SK-N-SH (cell line): Measurements from ENCODE around the gene PCK2. TPM values are rescaled to one million over a fixed set of nuclear protein-coding genes. Genes with fewer than 3 reads are reported as not detected.
A peak's percentile ranks its signal among the peaks of the same experiment; 100 is the strongest.

Source experiments
- CTCF ChIA-PET: fragments of 300-600, 350-600 bp; formaldehyde crosslinking; extraction: SDS; loops from one replicate; lab custom pipeline; 2021; lab: Yijun Ruan, JAX
- POLR2A ChIA-PET: fragments of 350-600 bp; sonication (Branson Sonifier 250); formaldehyde crosslinking; extraction: SDS; loops from one replicate; lab custom pipeline; 2020; ENCODE audit warnings: antibody characterized with exemption, inconsistent platforms; lab: Yijun Ruan, JAX
- DNase-seq: peaks from one replicate; pipeline ENCODE4 v3.0.0; 2012
- H2AFZ ChIP-seq: fragments of 200-600 bp; sonication (generic); 2 replicates; pipeline ENCODE4 v1.8.1; 2016; ENCODE audit warnings: antibody characterized with exemption, mild to moderate bottlenecking, low read depth
- H3F3A ChIP-seq: fragments of 200-600 bp; sonication (generic); replicated peaks from 2 replicates; pipeline ENCODE3; 2016; ENCODE audit warnings: antibody characterized with exemption, mild to moderate bottlenecking; ENCODE audit not compliant: insufficient read depth
- H3K27ac ChIP-seq, 2 experiments: fragments of 200-500 bp in 1 of 2; fragments of 200-600 bp in 1 of 2; sonication (Bioruptor generic) in 1 of 2; sonication (generic), shearing (Covaris generic) in 1 of 2; 2 replicates each; pipeline versions ENCODE4 v1.5.1 to v1.6.1; 2014 to 2016; ENCODE audit warnings: low read depth in 2 of 2, inconsistent platforms in 1 of 2, low read length in 1 of 2, mild to moderate bottlenecking in 1 of 2, mixed read lengths in 1 of 2
- H3K27me3 ChIP-seq: fragments of 200-600 bp; sonication (generic), shearing (Covaris generic); 2 replicates; pipeline ENCODE4 v1.6.1; 2016; ENCODE audit warnings: mixed run types; ENCODE audit not compliant: insufficient read depth
- H3K36me3 ChIP-seq, 2 experiments: fragments of 200-500 bp in 1 of 2; fragments of 200-600 bp in 1 of 2; sonication (Bioruptor generic) in 1 of 2; sonication (generic) in 1 of 2; replicated peaks in 1 of 2; 2 replicates each; pipeline versions ENCODE3 to v1.5.1; 2014 to 2016; ENCODE audit warnings: low read length in 1 of 2, mild to moderate bottlenecking in 1 of 2; ENCODE audit not compliant: insufficient read depth in 2 of 2, control insufficient read depth in 1 of 2
- H3K4me1 ChIP-seq, 2 experiments: fragments of 200-500 bp in 1 of 2; fragments of 200-600 bp in 1 of 2; sonication (Bioruptor generic) in 1 of 2; sonication (generic), shearing (Covaris generic) in 1 of 2; 2 replicates each; pipeline versions ENCODE4 v1.5.1 to v1.6.1; 2014 to 2016; ENCODE audit warnings: low read depth in 1 of 2, low read length in 1 of 2, mixed run types in 1 of 2; ENCODE audit not compliant: insufficient read depth in 2 of 2, control insufficient read depth in 1 of 2
- H3K4me2 ChIP-seq: fragments of 200-600 bp; sonication (generic), shearing (Covaris generic); 2 replicates; pipeline ENCODE4 v1.6.1; 2017; ENCODE audit warnings: mixed run types
- H3K4me3 ChIP-seq, 2 experiments: fragments of 200-500 bp in 1 of 2; fragments of 200-600 bp in 1 of 2; sonication (Bioruptor generic) in 1 of 2; sonication (generic), shearing (Covaris generic) in 1 of 2; 2 replicates each; pipeline versions ENCODE4 v1.5.1 to v1.8.1; 2014 to 2016; ENCODE audit warnings: low read depth in 2 of 2, inconsistent platforms in 1 of 2, low read length in 1 of 2, mild to moderate bottlenecking in 1 of 2, mixed read lengths in 1 of 2, moderate library complexity in 1 of 2
- H3K79me2 ChIP-seq: fragments of 200-600 bp; sonication (generic); 2 replicates; pipeline ENCODE4 v1.8.1; 2017; ENCODE audit warnings: mild to moderate bottlenecking; ENCODE audit not compliant: insufficient read depth
- H3K9ac ChIP-seq: fragments of 200-600 bp; sonication (generic); 2 replicates; pipeline ENCODE4 v1.6.1; 2017; ENCODE audit warnings: mixed run types
- H3K9me2 ChIP-seq: fragments of 200-600 bp; sonication (generic); 2 replicates; pipeline ENCODE4 v1.6.1; 2017; ENCODE audit warnings: mixed run types
- H3K9me3 ChIP-seq: fragments of 200-600 bp; sonication (generic); 2 replicates; pipeline ENCODE4 v1.6.1; 2017; ENCODE audit warnings: mixed run types, mild to moderate bottlenecking, moderate library complexity
- H4K20me1 ChIP-seq: fragments of 200-600 bp; sonication (generic); 2 replicates; pipeline ENCODE4 v1.6.1; 2017; ENCODE audit warnings: mild to moderate bottlenecking, mixed run types; ENCODE audit not compliant: insufficient read depth
- CHD2 ChIP-seq: fragments of 150-350 bp; IDR thresholded peaks from 2 replicates; pipeline ENCODE4 v1.6.1; 2018; ENCODE audit warnings: low read length; ENCODE audit not compliant: partially characterized antibody
- EZH2phosphoT487 ChIP-seq: fragments of 200-600 bp; sonication (generic); IDR thresholded peaks from 2 replicates; pipeline ENCODE4 v1.6.1; 2017; ENCODE audit warnings: low read depth, mixed run types, mild to moderate bottlenecking, antibody characterized with exemption, moderate library complexity, borderline replicate concordance
- FOXJ3 ChIP-seq: sonication (generic); formaldehyde crosslinking; IDR thresholded peaks from 2 replicates; pipeline ENCODE4 v1.5.1; 2020; ENCODE audit warnings: mild to moderate bottlenecking, missing genetic modification reagents
- IRF3 ChIP-seq: fragments of 150-350 bp; IDR thresholded peaks from 2 replicates; pipeline ENCODE4 v1.6.1; 2016; ENCODE audit warnings: mild to moderate bottlenecking, low read depth, low read length
- PBX3 ChIP-seq: IDR thresholded peaks from 2 replicates; pipeline ENCODE4; 2012
- RAD21 ChIP-seq: IDR thresholded peaks from 2 replicates; pipeline ENCODE4 v1.6.1; 2012; ENCODE audit warnings: mild to moderate bottlenecking, low read length
- RCOR1 ChIP-seq: fragments of 150-350 bp; IDR thresholded peaks from 2 replicates; pipeline ENCODE4 v1.6.1; 2017; ENCODE audit warnings: antibody characterized with exemption, low read length
- REST ChIP-seq: IDR thresholded peaks from 2 replicates; pipeline ENCODE4 v1.6.1; 2012; ENCODE audit warnings: mild to moderate bottlenecking, low read depth, low read length, moderate library complexity
- RFX5 ChIP-seq: IDR thresholded peaks from 2 replicates; pipeline ENCODE4 v1.6.1; 2012; ENCODE audit warnings: mild to moderate bottlenecking, improper control_type of control experiment, low read length
- SIN3A ChIP-seq: IDR thresholded peaks from 2 replicates; pipeline ENCODE4 v1.6.1; 2012; ENCODE audit warnings: low read depth, mild to moderate bottlenecking, low read length, moderate library complexity, borderline replicate concordance
- TAF1 ChIP-seq: IDR thresholded peaks from 2 replicates; pipeline ENCODE4 v1.6.1; 2012; ENCODE audit warnings: low read depth, mild to moderate bottlenecking, low read length, moderate library complexity, borderline replicate concordance
- TCF12 ChIP-seq: IDR thresholded peaks from 2 replicates; pipeline ENCODE4 v1.4.0; 2012
- TEAD4 ChIP-seq: IDR thresholded peaks from 2 replicates; pipeline ENCODE4 v1.4.0; 2012; ENCODE audit warnings: mild to moderate bottlenecking, borderline replicate concordance; ENCODE audit not compliant: insufficient read depth
- USF1 ChIP-seq: IDR thresholded peaks from 2 replicates; pipeline ENCODE4 v1.4.0; 2012; ENCODE audit warnings: low read depth, borderline replicate concordance
- YY1 ChIP-seq: IDR thresholded peaks from 2 replicates; pipeline ENCODE4 v1.4.0; 2012; ENCODE audit warnings: low read depth, mild to moderate bottlenecking
- ZBTB33 ChIP-seq: IDR thresholded peaks from 2 replicates; pipeline ENCODE4 v1.4.0; 2012; ENCODE audit warnings: low read depth, borderline replicate concordance
- WGBS: methylation state at CpG from one replicate; pipeline ENCODE4 v1.1.6; 2017; ENCODE audit warnings: low lambda C conversion rate; 5-methylcytosine and 5-hydroxymethylcytosine counted together
- polyA plus RNA-seq, 3 experiments: library from polyadenylated mRNA; depleted of rRNA; stranded (reverse); fragments of >200 nt; gene quantifications; 2 replicates each; pipeline ENCODE4 v1.2.3, GENCODE V29; 2012

The PCK2 gene
- polyA plus RNA-seq, 1 of the 3 experiments (the other 2 are of a cell fraction), result 16.6 TPM

- TF ChIP-seq USF1 (no peak), REST (no peak), TCF12 (no peak), IRF3 (no peak), TEAD4 (no peak), SIN3A (no peak)
- no peaks in the 10 kb centered on the region for H4K20me1 ChIP-seq
- WGBS, result 89% methylated on average over 19 of the region's 19 CpGs
Observed at GRCh38 chr14:24093207-24093900, 757 bp upstream of the PCK2 start.

GRCh38 chr14:24094841-24095270 lies 745 bp downstream of the PCK2 start:
- H3K9me2 ChIP-seq, result no peaks in the 10 kb centered on the region
- ChIA-PET POLR2A (interaction anchor here (0.7 to 6.2 kb wide), 10 partner anchors 12 to 66 kb away, joined by 3 to 46 read pairs (median 12); partner anchors contain the start of genes CARMIL3, DCAF11, IRF9 and NRL), CTCF (interaction anchor here (0.6 to 25.4 kb wide), 6 partner anchors 11 to 506 kb away, joined by 3 to 1159 read pairs (median 4); partner anchors contain the start of genes CARMIL3, CPNE6 and PSME2)
- 3% methylated on average over 11 of the region's 14 CpGs for WGBS
- peak overlapping the region; percentile 91 for H2AFZ ChIP-seq
- DNase-seq, result no peak
- peaks cover 1 to 3% of the 10 kb centered on the region in 2 experiments for H3K36me3 ChIP-seq
- no peaks in the 10 kb centered on the region for H4K20me1 ChIP-seq
- H3K4me2 ChIP-seq, result peak overlapping the region; percentile 100
- no peaks in the 10 kb centered on the region for H3K9me3 ChIP-seq
- peak overlapping the region; percentile 80 to 92 for H3K4me3 ChIP-seq
- peaks cover 12 to 19% of the 10 kb centered on the region in 2 experiments; a peak in 2 of 4 replicates for H3K4me1 ChIP-seq
- H3K9ac ChIP-seq, result peak overlapping the region; percentile 92
- peaks cover 3% of the 10 kb centered on the region for H3F3A ChIP-seq
- peaks cover 16% of the 10 kb centered on the region for H3K79me2 ChIP-seq
- H3K27ac ChIP-seq, result peak overlapping the region; percentile 73 to 93
- H3K27me3 ChIP-seq, result no peaks in the 10 kb centered on the region
- no peak for TF ChIP-seq RFX5
- no peak for TF ChIP-seq EZH2phosphoT487
- TF ChIP-seq TAF1, result no peak
- TF ChIP-seq RCOR1, result no peak
- TF ChIP-seq CHD2, result no peak
- TF ChIP-seq RAD21, result no peak
- TF ChIP-seq FOXJ3 (CRISPR knock-in tag), result no peak
- TF ChIP-seq YY1, result no peak
- no peak for TF ChIP-seq ZBTB33
- no peak for TF ChIP-seq PBX3

More at GRCh38 chr14:24093207-24093900, 757 bp upstream of the PCK2 start:
- no peaks in the 10 kb centered on the region for H3K9me3 ChIP-seq
- peak overlapping the region; percentile 100 for H3K4me2 ChIP-seq
- H3K79me2 ChIP-seq, result peaks cover 16% of the 10 kb centered on the region
- 0 out of 2 replicates have a peak overlapping the region, but pooled peaks have one; percentile 92 for H3K9ac ChIP-seq
- DNase-seq, result no peak
- H3K4me1 ChIP-seq, result peaks cover 12 to 19% of the 10 kb centered on the region in 2 experiments; a peak in 2 of 4 replicates
- H3K27ac ChIP-seq, result peak overlapping the region; percentile 47 to 70; a peak in 3 of 4 replicates
- no peak overlapping the region for H2AFZ ChIP-seq
- H3K9me2 ChIP-seq, result no peaks in the 10 kb centered on the region
- peaks cover 3% of the 10 kb centered on the region for H3F3A ChIP-seq
- H3K4me3 ChIP-seq, result peak overlapping the region in 1 of 2 experiments; percentile 80; a peak in 2 of 4 replicates
- H3K36me3 ChIP-seq, result peaks cover 0 to 3% of the 10 kb centered on the region in 2 experiments
- CTCF ChIA-PET, result interaction anchor here (0.9 to 25.4 kb wide), 6 partner anchors 13 to 161 kb away, joined by 3 to 1159 read pairs (median 7); partner anchors contain the start of genes CARMIL3, CPNE6, DCAF11 and IRF9
- H3K27me3 ChIP-seq, result no peaks in the 10 kb centered on the region
- POLR2A ChIA-PET, result interaction anchor here (0.6 to 6.2 kb wide), 11 partner anchors 9 to 129 kb away, joined by 3 to 46 read pairs (median 11); partner anchors contain the start of genes CARMIL3, DCAF11, NRL and PSME2
